CD14-positive monocyte (primary cell): ENCODE measurements around the gene PIM1. TPM values are rescaled to one million over a fixed set of nuclear protein-coding genes. Genes with fewer than 3 reads are reported as not detected.

Experiments
- DNase-seq, 3 donors: peaks; one replicate each; pipeline ENCODE4 v3.0.0-alpha.2; 2011 to 2022
- H2AFZ ChIP-seq: 2 replicates; pipeline ENCODE4 v1.6.0; 2012; ENCODE audit warnings: mild to moderate bottlenecking, low read depth, low read length, inconsistent platforms; ENCODE audit not compliant: insufficient read depth, poor library complexity, severe bottlenecking
- H3K27ac ChIP-seq, 2 donors: 1 replicate in 1 of 2; 2 replicates in 1 of 2; pipeline ENCODE4 v1.5.1; 2012 to 2013; ENCODE audit warnings: low read length in 2 of 2, control low read depth in 1 of 2, inconsistent platforms in 1 of 2, low read depth in 1 of 2, mild to moderate bottlenecking in 1 of 2
- H3K27me3 ChIP-seq, 2 donors: one replicate each; pipeline versions ENCODE4 v1.6.0 to v1.6.1; 2011 to 2013; ENCODE audit warnings: low read length in 2 of 2; ENCODE audit not compliant: control insufficient read depth in 2 of 2, insufficient read depth in 2 of 2
- H3K36me3 ChIP-seq, 2 donors: replicated peaks in 1 of 2; 1 replicate in 1 of 2; 2 replicates in 1 of 2; pipeline versions ENCODE4 v1.5.1 to v1.6.1; 2012 to 2013; ENCODE audit warnings: low read length in 2 of 2, control low read depth in 1 of 2, inconsistent platforms in 1 of 2, mild to moderate bottlenecking in 1 of 2; ENCODE audit not compliant: insufficient read depth in 2 of 2, control insufficient read depth in 1 of 2
- H3K4me1 ChIP-seq, 2 donors: 1 replicate in 1 of 2; 2 replicates in 1 of 2; pipeline versions ENCODE4 v1.5.1 to v1.6.1; 2012 to 2013; ENCODE audit warnings: low read length in 2 of 2, control low read depth in 1 of 2, inconsistent platforms in 1 of 2, mild to moderate bottlenecking in 1 of 2, moderate library complexity in 1 of 2; ENCODE audit not compliant: insufficient read depth in 2 of 2, control insufficient read depth in 1 of 2
- H3K4me2 ChIP-seq: replicated peaks from 2 replicates; pipeline ENCODE3; 2012; ENCODE audit warnings: low read length, moderate library complexity, mild to moderate bottlenecking; ENCODE audit not compliant: poor library complexity, severe bottlenecking; ENCODE audit errors: extremely low read depth
- H3K4me3 ChIP-seq, 3 experiments: fragments of 200-600 bp in 1 of 3; sonication (generic) in 1 of 3; replicated peaks in 1 of 3; 1 replicate in 2 of 3; 2 replicates in 1 of 3; pipeline ENCODE4 v1.5.1; 2011 to 2013; ENCODE audit warnings: low read length in 3 of 3, mild to moderate bottlenecking in 3 of 3, control low read depth in 2 of 3, low read depth in 2 of 3, inconsistent platforms in 1 of 3, moderate library complexity in 1 of 3
- H3K79me2 ChIP-seq: 2 replicates; pipeline ENCODE4 v1.6.0; 2012; ENCODE audit warnings: mild to moderate bottlenecking, control low read depth, inconsistent platforms, low read length, moderate library complexity; ENCODE audit not compliant: insufficient read depth
- H3K9ac ChIP-seq: 2 replicates; pipeline ENCODE4 v1.6.0; 2017; ENCODE audit warnings: low read length, mild to moderate bottlenecking; ENCODE audit not compliant: insufficient read depth, poor library complexity, severe bottlenecking
- H3K9me3 ChIP-seq, 2 donors: replicated peaks in 1 of 2; 1 replicate in 1 of 2; 2 replicates in 1 of 2; pipeline versions ENCODE4 v1.5.1 to v1.6.1; 2012 to 2013; ENCODE audit warnings: low read length in 2 of 2, control low read depth in 1 of 2; ENCODE audit not compliant: control insufficient read depth in 1 of 2, insufficient read depth in 1 of 2
- H4K20me1 ChIP-seq: 2 replicates; pipeline ENCODE4 v1.6.0; 2012; ENCODE audit warnings: mild to moderate bottlenecking, low read length, control low read depth, moderate library complexity; ENCODE audit not compliant: insufficient read depth
- H3K27ac Mint-ChIP-seq, 7 donors: one replicate each; pipeline ENCODE4 v1.8.0; 2020; ENCODE audit warnings: mild to moderate bottlenecking in 7 of 7, mixed read lengths in 7 of 7, moderate library complexity in 6 of 7, inconsistent platforms in 2 of 7
- H3K27me3 Mint-ChIP-seq, 3 donors: one replicate each; pipeline ENCODE4 v1.8.0; 2021 to 2022; ENCODE audit warnings: low read depth in 3 of 3, mild to moderate bottlenecking in 3 of 3, mixed read lengths in 3 of 3, moderate library complexity in 3 of 3, inconsistent platforms in 1 of 3
- H3K36me3 Mint-ChIP-seq, 2 donors: one replicate each; pipeline ENCODE4 v1.8.0; 2020; ENCODE audit warnings: mixed read lengths in 2 of 2, inconsistent platforms in 1 of 2, mild to moderate bottlenecking in 1 of 2
- H3K4me1 Mint-ChIP-seq: one replicate; pipeline ENCODE4 v1.8.0; 2020; ENCODE audit warnings: mild to moderate bottlenecking, mixed read lengths
- H3K4me3 Mint-ChIP-seq, 2 donors: one replicate each; pipeline ENCODE4 v1.8.0; 2020; ENCODE audit warnings: mild to moderate bottlenecking in 2 of 2, mixed read lengths in 2 of 2, moderate library complexity in 1 of 2
- H3K9me3 Mint-ChIP-seq, 7 donors: one replicate each; pipeline ENCODE4 v1.8.0; 2020 to 2022; ENCODE audit warnings: mixed read lengths in 7 of 7, mild to moderate bottlenecking in 6 of 7, moderate library complexity in 6 of 7, inconsistent platforms in 2 of 7
- WGBS: methylation state at CpG from one replicate; pipeline ENCODE4 v1.1.5; 2013; ENCODE audit warnings: missing lambda C conversion rate; ENCODE audit not compliant: insufficient coverage; 5-methylcytosine and 5-hydroxymethylcytosine counted together
- intact Hi-C, 2 donors: fragments of 100-400 bp; cut with micrococcal nuclease; formaldehyde crosslinking; loops; one replicate each; pipeline versions ENCODE4 v1.15.0 to v1.15.1; 2023
- polyA plus RNA-seq, 3 donors: library from polyadenylated mRNA; depleted of rRNA in 1 of 3; unstranded in 2 of 3; stranded (reverse) in 1 of 3; fragments of 300-500 nt in 2 of 3; fragments of >200 nt in 1 of 3; fragmentation: Illumina TruSeq in 2 of 3; gene quantifications; 1 replicate in 2 of 3; 2 replicates in 1 of 3; pipeline ENCODE4 v1.2.3, GENCODE V29; 2012 to 2021
- TF ChIP-seq, protein P1 (sequence below): fragments of 200-600 bp; IDR thresholded peaks from one replicate; pipeline ENCODE4 v1.8.0; 2022; ENCODE audit warnings: antibody characterized with exemption, mild to moderate bottlenecking

The PIM1 gene
- polyA plus RNA-seq, 3 donors: 20.5 to 25.0 (median 24.4) TPM

- Histone ChIP-seq H3K27me3 (no peaks in the 10 kb centered on the region), H3K9me3 (no peaks in the 10 kb centered on the region), H3K9ac (no peak overlapping the region), H3K4me3 (no peak overlapping the region), H4K20me1 (no peaks in the 10 kb centered on the region), H3K27ac (no peak overlapping the region), H3K79me2 (no peaks in the 10 kb centered on the region), H3K4me2 (no peak overlapping the region), H2AFZ (no peak overlapping the region), H3K4me1 (peaks cover 0 to 9% of the 10 kb centered on the region in 2 donors), H3K36me3 (no peaks in the 10 kb centered on the region)
- Mint-ChIP-seq H3K27me3 (peaks cover 0 to 8% (median 2%) of the 10 kb centered on the region in 3 donors), H3K4me3 (no peak overlapping the region), H3K9me3 (peaks cover 0 to 1% (median 0%) of the 10 kb centered on the region in 7 donors), H3K4me1 (peaks cover 11% of the 10 kb centered on the region), H3K36me3 (no peaks in the 10 kb centered on the region), H3K27ac (no peak overlapping the region)
- no peak for DNase-seq
- intact Hi-C loops: no loop called here
- TF ChIP-seq, protein P1, sequence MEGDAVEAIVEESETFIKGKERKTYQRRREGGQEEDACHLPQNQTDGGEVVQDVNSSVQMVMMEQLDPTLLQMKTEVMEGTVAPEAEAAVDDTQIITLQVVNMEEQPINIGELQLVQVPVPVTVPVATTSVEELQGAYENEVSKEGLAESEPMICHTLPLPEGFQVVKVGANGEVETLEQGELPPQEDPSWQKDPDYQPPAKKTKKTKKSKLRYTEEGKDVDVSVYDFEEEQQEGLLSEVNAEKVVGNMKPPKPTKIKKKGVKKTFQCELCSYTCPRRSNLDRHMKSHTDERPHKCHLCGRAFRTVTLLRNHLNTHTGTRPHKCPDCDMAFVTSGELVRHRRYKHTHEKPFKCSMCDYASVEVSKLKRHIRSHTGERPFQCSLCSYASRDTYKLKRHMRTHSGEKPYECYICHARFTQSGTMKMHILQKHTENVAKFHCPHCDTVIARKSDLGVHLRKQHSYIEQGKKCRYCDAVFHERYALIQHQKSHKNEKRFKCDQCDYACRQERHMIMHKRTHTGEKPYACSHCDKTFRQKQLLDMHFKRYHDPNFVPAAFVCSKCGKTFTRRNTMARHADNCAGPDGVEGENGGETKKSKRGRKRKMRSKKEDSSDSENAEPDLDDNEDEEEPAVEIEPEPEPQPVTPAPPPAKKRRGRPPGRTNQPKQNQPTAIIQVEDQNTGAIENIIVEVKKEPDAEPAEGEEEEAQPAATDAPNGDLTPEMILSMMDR: no peak
- WGBS: 100% methylated on average over 1 of the region's 5 CpGs
Observed at GRCh38 chr6:37139230-37139962, 30.6 kb upstream of the PIM1 start.

GRCh38 chr6:37140145-37140544 lies 29.8 kb upstream of the PIM1 start:
- Mint-ChIP-seq H3K9me3 (peaks cover 0 to 1% (median 0%) of the 10 kb centered on the region in 7 donors), H3K27ac (no peak overlapping the region), H3K27me3 (peaks cover 0 to 8% (median 2%) of the 10 kb centered on the region in 3 donors), H3K4me1 (peaks cover 11% of the 10 kb centered on the region), H3K36me3 (no peaks in the 10 kb centered on the region), H3K4me3 (no peak overlapping the region)
- Histone ChIP-seq H4K20me1 (no peaks in the 10 kb centered on the region), H3K36me3 (no peaks in the 10 kb centered on the region), H3K4me2 (no peak overlapping the region), H3K4me3 (no peak overlapping the region), H3K9me3 (no peaks in the 10 kb centered on the region), H3K79me2 (no peaks in the 10 kb centered on the region), H3K9ac (no peak overlapping the region), H2AFZ (no peak overlapping the region), H3K4me1 (peaks cover 0 to 9% of the 10 kb centered on the region in 2 donors), H3K27me3 (no peaks in the 10 kb centered on the region), H3K27ac (no peak overlapping the region)
- intact Hi-C loops: no loop called here
- no CpG with 5 or more reads among the region's 3 CpGs for WGBS
- DNase-seq: no peak
- TF ChIP-seq, protein P1: no peak
